Epidermal melanocyte (primary cell): ENCODE measurements around the gene IL7R.
A peak's percentile ranks its signal among the peaks of the same experiment; 100 is the strongest.
"Not testable (repeated sequence)": the region's sequence is repeated elsewhere in the genome, so short reads cannot be mapped to it uniquely, and the experiment has no call there.

Source experiments
- DNase-seq: peaks from one replicate; pipeline ENCODE4 v3.0.0; 2011; ENCODE audit warnings: low spot score; ENCODE audit not compliant: insufficient read length

The IL7R gene

DNA sequence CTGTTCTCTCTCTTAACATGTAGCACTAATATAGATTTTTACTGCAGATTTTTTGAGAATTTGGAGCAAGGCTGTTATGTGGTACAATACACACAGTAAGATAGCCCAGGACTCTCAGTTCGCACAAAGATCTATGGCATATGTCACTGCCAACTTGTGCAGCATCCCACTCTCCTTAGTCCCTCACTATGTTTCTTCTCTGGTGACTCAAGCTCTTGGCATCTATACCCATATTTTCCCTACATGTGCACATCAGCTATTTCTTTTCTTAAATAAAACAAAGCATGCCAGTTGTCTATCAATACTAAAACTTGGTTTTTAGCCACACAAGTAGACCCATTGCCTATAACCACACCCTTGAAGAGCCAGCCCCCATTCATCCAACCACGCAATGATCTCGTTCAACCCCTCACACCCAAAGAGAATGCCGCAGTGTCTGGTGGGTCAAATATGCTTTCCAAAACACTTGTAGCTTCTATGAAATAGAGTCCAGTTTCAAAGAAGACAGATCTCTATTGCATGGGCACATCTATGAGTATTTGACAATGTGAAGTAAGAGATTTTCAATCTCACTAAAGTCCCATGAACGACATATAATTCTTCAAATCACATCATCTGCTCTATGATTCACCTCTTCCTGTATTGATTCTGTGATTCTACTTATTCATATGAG lies 18.2 kb upstream of the IL7R start:
- DNase-seq: no peak

- no peak for DNase-seq
Measured at GRCh38 chr5:35842856-35843255, 13.8 kb upstream of the IL7R start.

GRCh38 chr5:35845508-35845907 lies 11.2 kb upstream of the IL7R start:
- DNase-seq: not testable (repeated sequence)

DNA sequence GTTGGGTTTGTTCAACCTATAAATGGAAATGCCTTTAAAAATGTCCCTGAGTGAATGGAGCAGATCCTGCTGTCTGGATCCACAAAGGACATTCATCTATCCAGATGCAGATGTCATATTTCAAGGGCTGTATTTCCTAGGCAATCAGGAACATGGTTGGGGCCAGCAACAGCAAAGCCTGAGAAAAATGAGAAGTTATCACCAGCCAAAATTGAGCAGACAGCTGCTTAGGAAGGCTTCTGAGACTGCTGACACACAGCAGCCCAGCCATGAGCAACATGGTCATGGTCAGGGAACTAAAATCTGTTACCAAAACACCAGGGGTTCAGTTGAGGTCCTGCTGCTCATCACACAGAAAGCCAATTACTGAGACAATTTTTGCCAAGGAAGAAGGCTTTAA lies 9.2 kb upstream of the IL7R start:
- no peak for DNase-seq

DNA sequence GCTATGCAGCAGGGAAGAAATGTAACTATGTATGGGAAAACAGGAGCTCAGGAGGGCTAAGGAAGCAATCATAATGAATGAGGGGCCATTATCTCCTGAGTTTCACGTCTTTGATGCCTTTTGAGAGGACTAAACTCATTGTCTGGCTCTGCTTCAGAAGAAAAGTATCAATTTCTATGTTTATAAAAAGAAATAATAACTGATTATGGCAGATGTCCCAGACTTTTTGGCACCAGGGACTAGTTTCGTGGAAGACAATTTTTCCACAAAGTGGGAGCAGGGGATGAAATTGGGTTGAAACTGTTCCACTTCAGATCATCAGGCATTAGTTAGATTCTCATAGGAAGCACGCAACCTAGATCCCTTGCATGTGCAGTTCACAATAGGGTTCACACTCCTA lies 8.7 kb upstream of the IL7R start:
- no peak for DNase-seq

- no peak for DNase-seq
Measured at GRCh38 chr5:35849860-35850259, 6.8 kb upstream of the IL7R start.

DNA sequence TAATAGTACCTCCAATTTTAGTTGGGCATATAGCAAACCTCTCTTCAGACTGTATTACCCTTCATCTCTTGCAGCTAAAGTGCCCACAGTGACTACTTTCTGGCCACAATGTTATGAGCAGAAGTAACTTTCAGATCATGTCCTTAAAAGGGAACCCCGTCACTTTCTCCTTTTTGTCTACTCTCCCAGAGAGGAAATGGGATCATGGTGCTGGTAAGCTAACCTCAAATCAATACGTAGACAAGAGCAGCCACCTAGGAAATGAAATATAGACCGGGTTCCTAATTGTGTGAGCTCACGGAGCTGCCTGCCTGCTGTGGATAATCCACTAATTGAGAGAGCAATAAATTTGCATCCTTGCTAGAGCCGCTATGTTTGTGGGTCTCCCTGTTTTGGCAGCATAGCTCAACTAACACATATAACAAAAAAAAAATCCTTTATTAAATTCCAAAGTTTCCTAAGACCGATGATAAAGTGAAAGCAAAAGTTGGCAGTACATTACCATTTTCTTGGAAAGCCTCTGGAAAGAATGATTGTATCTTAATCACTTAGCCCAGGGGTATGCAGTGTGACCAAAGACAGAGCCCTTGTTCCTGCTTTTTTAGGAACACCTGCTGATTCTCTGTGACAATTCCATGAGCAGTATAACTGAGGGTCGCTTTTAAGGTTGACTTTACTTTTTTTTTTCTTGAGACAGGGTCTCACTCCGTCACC lies 5.6 kb upstream of the IL7R start:
- no peak for DNase-seq

GRCh38 chr5:35852084-35852734 lies 4.5 kb upstream of the IL7R start:
- no peak for DNase-seq

DNA sequence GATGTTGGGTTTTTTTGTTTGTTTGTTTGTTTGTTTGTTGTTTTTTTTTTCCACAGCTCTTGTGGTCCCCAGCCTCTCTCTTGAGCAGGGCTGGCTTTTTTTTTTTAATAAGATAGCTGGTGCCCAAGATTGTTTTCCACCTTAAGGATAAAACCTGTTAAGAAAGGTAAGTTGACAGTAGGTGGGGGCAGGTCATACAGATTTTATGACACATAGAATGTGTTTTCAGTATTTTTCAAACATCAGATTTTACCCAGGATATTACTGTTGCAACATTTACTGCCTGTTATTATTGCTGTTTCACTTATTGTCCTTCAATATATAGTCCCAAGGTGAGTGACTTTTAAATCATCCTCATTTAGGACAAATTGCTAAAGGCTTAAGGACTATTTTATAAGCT lies 3.9 kb upstream of the IL7R start:
- DNase-seq: no peak

GRCh38 chr5:35853631-35854030 lies 3.1 kb upstream of the IL7R start:
- no peak for DNase-seq

DNA sequence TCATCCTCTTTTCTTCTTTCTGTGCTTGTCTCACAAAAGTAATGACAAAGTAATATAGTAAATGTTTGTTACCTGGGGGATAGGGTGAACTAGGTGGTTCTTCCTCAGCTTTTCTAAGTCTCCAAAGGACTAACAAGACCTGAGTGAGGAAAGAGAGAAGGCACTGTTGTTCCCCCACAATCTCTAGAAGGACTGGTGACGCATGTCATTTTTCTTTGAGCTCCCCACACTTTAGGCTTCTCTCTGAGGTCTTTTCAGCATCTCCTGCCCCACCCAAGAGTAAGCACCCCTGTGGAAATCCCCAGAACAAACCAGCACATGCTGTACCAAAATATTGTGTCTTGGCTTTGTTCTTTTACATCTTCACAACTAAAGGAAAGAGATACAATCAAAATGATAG lies 2.4 kb upstream of the IL7R start:
- no peak for DNase-seq

- no peak for DNase-seq
Measured at GRCh38 chr5:35855187-35855586, 1.5 kb upstream of the IL7R start.

DNA sequence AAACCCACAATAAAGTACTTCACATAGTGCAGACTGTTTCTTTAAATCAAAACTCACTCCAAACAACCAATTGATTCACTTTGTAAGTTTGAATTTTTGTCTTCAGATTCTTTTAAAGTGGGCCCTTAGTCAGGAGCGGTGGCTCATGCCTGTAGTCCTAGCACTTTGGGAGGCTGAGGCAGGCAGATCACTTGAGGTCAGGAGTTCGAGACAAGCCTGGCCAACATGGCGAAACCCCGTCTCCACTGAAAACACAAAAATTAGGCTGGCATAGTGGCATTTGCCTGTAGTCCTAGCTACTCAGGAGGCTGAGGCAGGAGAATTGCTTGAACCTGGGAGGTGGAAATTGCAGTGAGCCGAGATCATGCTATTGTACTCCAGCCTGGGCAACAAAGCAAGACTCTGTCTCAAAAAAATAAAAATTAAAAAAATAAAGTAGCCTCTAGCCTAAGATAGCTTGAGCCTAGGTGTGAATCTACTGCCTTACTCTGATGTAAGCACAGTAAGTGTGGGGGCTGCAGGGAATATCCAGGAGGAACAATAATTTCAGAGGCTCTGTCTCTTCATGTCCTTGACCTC lies 416 bp upstream of the IL7R start:
- not testable (repeated sequence) for DNase-seq

DNA sequence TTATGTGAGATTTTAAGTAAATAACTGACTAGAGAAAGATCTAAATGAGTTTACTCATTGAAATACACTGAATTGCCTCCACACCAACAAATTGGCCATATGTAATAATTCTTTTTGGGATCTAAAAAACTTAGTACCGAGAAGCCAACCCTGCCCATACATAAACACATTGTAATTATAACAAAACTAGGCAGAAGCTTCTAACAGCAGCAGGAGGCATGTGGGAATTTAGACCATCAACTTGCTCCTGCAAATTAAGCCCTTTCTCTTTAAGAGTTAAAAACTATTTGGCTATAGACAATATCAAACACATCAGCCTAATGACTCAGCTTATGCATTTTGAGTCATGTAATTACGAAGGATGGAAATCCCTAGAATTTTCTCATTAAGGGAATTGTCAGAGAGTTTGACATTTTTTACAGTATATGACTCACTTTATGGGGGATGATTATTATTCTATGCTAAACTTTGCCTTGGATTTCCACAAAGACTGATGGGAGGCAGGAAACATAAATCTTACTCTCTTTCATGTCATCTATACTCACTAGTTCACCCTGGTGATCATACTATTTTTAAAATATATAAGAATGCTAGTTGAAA lies 1.0 kb downstream of the IL7R start:
- DNase-seq: no peak

DNA sequence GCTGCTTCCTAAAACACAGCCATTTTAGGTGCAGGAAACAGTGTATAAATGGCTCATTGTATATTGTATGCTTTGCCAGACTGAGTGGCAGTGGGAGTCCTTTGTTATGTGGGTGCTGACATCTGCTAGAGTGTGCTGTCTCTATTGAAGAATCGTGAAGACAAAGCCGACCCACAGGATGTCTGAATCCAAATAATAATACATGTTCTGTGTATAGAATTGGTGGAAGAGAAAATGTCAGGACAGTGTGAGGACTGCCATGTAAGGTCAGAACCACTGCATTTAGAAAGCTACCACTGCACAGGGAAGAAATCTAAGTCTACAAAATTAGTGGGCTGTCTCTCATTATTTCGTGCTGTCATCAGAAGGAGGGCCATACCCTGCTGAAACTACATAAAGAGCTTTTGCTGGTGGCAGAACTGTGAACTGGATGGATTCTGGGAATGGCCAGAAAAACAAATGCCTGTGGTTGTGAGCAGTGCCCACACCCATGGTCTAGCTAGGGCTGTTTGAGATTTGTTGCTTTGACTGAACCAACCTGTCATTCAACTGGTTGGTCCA lies 2.5 kb downstream of the IL7R start:
- no peak for DNase-seq

DNA sequence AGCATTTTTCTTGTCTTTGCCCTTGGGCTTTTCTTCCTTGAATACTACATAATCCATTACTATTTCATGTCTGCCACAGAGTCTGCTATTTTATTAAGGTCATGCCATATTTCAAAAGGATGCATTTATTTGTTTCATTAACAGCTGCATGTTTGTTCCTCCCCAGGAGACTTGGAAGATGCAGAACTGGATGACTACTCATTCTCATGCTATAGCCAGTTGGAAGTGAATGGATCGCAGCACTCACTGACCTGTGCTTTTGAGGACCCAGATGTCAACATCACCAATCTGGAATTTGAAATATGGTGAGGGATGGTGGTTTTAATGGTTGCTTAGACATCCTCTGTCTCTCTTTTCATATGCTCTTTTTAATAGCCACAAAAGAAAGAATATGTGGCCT lies 4.0 kb downstream of the IL7R start:
- DNase-seq: peak; percentile 63

GRCh38 chr5:35861718-35862117 lies 5.0 kb downstream of the IL7R start:
- DNase-seq: no peak

DNA sequence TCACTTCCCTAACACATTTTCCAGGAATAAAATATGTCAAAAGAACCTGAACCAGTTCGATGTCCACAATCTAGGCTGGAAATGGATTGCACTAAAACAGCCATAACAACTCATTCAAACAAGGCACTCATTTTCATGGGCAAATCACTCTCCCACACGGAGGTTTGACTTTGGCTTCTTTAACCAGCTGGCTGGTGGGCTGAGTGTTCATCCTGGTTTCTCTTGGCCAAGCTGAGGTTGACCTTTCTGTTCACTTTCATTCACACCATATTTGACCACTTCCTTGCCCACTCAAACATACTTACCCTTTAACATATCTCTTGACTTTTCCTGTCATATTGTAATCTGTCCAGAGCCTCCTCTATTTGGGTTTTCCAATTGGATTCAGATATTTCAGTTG lies 5.4 kb downstream of the IL7R start:
- DNase-seq: no peak

DNA sequence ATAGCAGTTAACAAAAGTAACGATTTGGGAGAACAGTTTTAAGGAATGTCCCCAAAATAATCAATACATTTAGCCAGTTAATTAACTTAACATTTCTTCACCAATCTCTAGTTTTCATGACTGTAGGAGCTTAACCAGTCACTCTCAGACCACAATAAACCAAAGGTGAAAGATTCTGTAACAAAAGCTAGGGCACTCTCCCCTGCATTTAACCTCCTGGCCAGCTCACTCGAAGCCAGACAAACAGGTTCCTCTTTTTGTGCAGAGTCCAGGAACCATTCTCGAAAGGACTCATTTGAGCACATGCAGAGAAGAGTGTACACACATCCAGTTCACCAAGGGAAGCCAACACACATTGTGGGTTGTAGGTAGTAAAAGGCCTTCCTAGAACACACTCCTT lies 6.5 kb downstream of the IL7R start:
- no peak for DNase-seq

GRCh38 chr5:35867998-35868397 lies 11.3 kb downstream of the IL7R start:
- no peak for DNase-seq

DNA sequence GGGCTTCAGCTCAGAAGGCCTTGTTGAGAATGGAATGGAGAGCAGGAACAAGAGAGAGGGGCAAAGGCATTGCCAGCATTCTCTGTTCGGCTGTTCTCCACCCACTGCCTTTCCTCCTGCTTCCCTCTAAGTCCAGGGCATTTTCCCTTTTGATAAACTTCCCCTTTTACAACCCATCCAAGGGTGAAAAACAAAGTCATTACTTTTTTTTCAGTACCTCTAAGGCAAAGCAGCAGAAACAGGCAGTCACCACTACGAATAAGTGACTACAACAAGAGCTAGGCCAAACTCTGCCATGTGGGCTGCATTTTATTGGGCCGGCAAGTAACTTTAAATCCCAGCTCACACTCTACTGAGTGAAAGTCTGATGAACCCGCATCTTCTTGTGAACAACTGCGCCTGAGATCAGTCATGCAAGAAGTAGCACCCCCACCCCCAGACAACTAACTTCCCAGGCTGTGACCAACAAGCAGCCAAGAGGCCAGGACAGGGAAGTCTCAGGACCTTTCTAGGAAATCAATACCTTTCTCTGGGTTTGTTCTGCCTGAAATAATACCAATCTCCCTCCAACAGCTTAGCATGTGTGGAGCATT lies 13.1 kb downstream of the IL7R start:
- no peak for DNase-seq
